K562 (cell line): ENCODE measurements around the gene SLC33A1. TPM values are rescaled to one million over a fixed set of nuclear protein-coding genes. Genes with fewer than 3 reads are reported as not detected.

ENCODE experiments used
- ATAC-seq: fragments of 200-7000 bp; cut with Tn5 transposase; 3 replicates; pipeline ENCODE4 v1.9.1; 2020; ENCODE audit warnings: moderate library complexity
- BruUV-seq: library from RNA; stranded (reverse); fragments of 400-500 nt; replicated peaks from 2 replicates; lab custom pipeline; 2021; lab: Mats Ljungman, UMichigan
- CTCF ChIA-PET: fragments of 300-600 bp; formaldehyde crosslinking; extraction: SDS; loops from one replicate; lab custom pipeline; 2021; ENCODE audit warnings: low intra/inter-chr PET ratio; lab: Yijun Ruan, JAX
- POLR2A ChIA-PET: fragments of 300-600, 350-650 bp; sonication (Branson Sonifier 250); formaldehyde crosslinking; extraction: SDS; loops from one replicate; lab custom pipeline; 2021; ENCODE audit warnings: antibody characterized with exemption, inconsistent platforms; lab: Yijun Ruan, JAX
- DNase-seq, 4 experiments: peaks; one replicate each; pipeline versions ENCODE4 v3.0.0 to v3.0.0-alpha.2; 2011 to 2018; ENCODE audit warnings: low spot score in 3 of 4, mixed read lengths in 3 of 4; ENCODE audit errors: extremely low read depth in 1 of 4
- FAIRE-seq: peaks from 2 replicates; lab custom pipeline; 2011; peaks lifted over from hg19 to GRCh38; lab: Jason Lieb, UNC
- H2AFZ ChIP-seq: 2 replicates; pipeline ENCODE4 v1.6.0; 2011; ENCODE audit warnings: low read depth, low read length, control low read depth, inconsistent platforms
- H3K27ac ChIP-seq: fragments of 200-600 bp; 3 replicates; pipeline ENCODE4 v1.8.0; 2011; ENCODE audit warnings: low read depth, mild to moderate bottlenecking, control low read depth, inconsistent platforms, low read length, moderate library complexity, mixed read lengths; ENCODE audit errors: extremely low read depth
- H3K27me3 ChIP-seq, 2 experiments: fragments of 300-600 bp in 1 of 2; 2 replicates in 1 of 2; 3 replicates in 1 of 2; pipeline versions ENCODE4 v1.6.0 to v1.8.0; 2011; ENCODE audit warnings: inconsistent platforms in 2 of 2, low read length in 2 of 2, mild to moderate bottlenecking in 1 of 2, mixed read lengths in 1 of 2, moderate library complexity in 1 of 2; ENCODE audit not compliant: control insufficient read depth in 2 of 2, insufficient read depth in 2 of 2
- H3K36me3 ChIP-seq: fragments of 300-600 bp; 3 replicates; pipeline ENCODE4 v1.8.0; 2011; ENCODE audit warnings: mild to moderate bottlenecking, low read length, inconsistent platforms; ENCODE audit not compliant: control insufficient read depth, insufficient read depth
- H3K4me1 ChIP-seq, 2 experiments: fragments of 200-600 bp in 1 of 2; replicated peaks in 1 of 2; 2 replicates in 1 of 2; 3 replicates in 1 of 2; pipeline versions ENCODE4 v1.5.1 to v1.8.0; 2011; ENCODE audit warnings: inconsistent platforms in 2 of 2, low read length in 2 of 2, mild to moderate bottlenecking in 1 of 2, mixed read lengths in 1 of 2, moderate library complexity in 1 of 2; ENCODE audit not compliant: control insufficient read depth in 2 of 2, insufficient read depth in 2 of 2
- H3K4me2 ChIP-seq: 2 replicates; pipeline ENCODE4 v1.6.1; 2011; ENCODE audit warnings: low read length, control low read depth, inconsistent platforms, mixed read lengths; ENCODE audit not compliant: insufficient read depth
- H3K4me3 ChIP-seq: fragments of 200-600 bp; sonication (generic), shearing (Covaris generic); 2 replicates; pipeline ENCODE4 v1.5.1; 2016; ENCODE audit warnings: control low read depth, inconsistent platforms
- H3K79me2 ChIP-seq: fragments of 200-600 bp; 3 replicates; pipeline ENCODE4 v1.8.0; 2011; ENCODE audit warnings: low read length, inconsistent platforms; ENCODE audit not compliant: control insufficient read depth, insufficient read depth
- H3K9ac ChIP-seq, 2 experiments: 2 replicates each; pipeline versions ENCODE4 v1.6.0 to v1.6.1; 2011; ENCODE audit warnings: low read depth in 2 of 2, low read length in 2 of 2, control low read depth in 1 of 2, inconsistent platforms in 1 of 2, mild to moderate bottlenecking in 1 of 2, mixed read lengths in 1 of 2; ENCODE audit not compliant: insufficient read depth in 1 of 2
- H3K9me1 ChIP-seq: one replicate; pipeline ENCODE4 v1.6.0; 2011; ENCODE audit warnings: inconsistent platforms, mild to moderate bottlenecking, low read length, moderate library complexity; ENCODE audit not compliant: control insufficient read depth, insufficient read depth
- H3K9me3 ChIP-seq: replicated peaks from 2 replicates; pipeline ENCODE4 v1.5.1; 2011; ENCODE audit warnings: low read depth, low read length, inconsistent platforms; ENCODE audit not compliant: control insufficient read depth, insufficient read depth
- H4K20me1 ChIP-seq: replicated peaks from 2 replicates; pipeline ENCODE4 v1.6.1; 2011; ENCODE audit warnings: low read length, inconsistent platforms, mixed read lengths; ENCODE audit not compliant: control insufficient read depth, insufficient read depth
- BHLHE40 ChIP-seq: IDR thresholded peaks from 2 replicates; pipeline ENCODE4 v1.6.1; 2011; ENCODE audit warnings: low read length, improper control_type of control experiment
- E2F5 ChIP-seq: sonication (generic); formaldehyde crosslinking; IDR thresholded peaks from 2 replicates; pipeline ENCODE4 v1.8.0; 2022; ENCODE audit warnings: mild to moderate bottlenecking, missing genetic modification reagents
- ELF1 ChIP-seq: fragments of 200-800 bp; sonication (Bioruptor generic); IDR thresholded peaks from 2 replicates; pipeline ENCODE4 v1.6.1; 2016; ENCODE audit warnings: missing genetic modification characterization, missing compliant biosample characterization
- FIP1L1 ChIP-seq: fragments of 200-400 bp; formaldehyde crosslinking; IDR thresholded peaks from 2 replicates; pipeline ENCODE4 v1.6.1; 2018; ENCODE audit warnings: mild to moderate bottlenecking, low read depth, low read length; ENCODE audit not compliant: poor library complexity, severe bottlenecking
- KLF10 ChIP-seq: fragments of 250-450 bp; sonication (Bioruptor Pico); IDR thresholded peaks from 2 replicates; pipeline ENCODE4 v1.6.1; 2021; ENCODE audit warnings: matching md5 sums
- MCM2 ChIP-seq: fragments of 450-650 bp; IDR thresholded peaks from 2 replicates; pipeline ENCODE4 v1.6.1; 2017; ENCODE audit warnings: low read depth, mild to moderate bottlenecking
- PHF20 ChIP-seq: fragments of 450-650 bp; IDR thresholded peaks from 2 replicates; pipeline ENCODE4 v1.6.1; 2018; ENCODE audit not compliant: partially characterized antibody
- PYGO2 ChIP-seq: fragments of 450-650 bp; IDR thresholded peaks from 2 replicates; pipeline ENCODE4 v1.6.1; 2016; ENCODE audit warnings: mild to moderate bottlenecking, missing genetic modification characterization, moderate library complexity, missing compliant biosample characterization
- SMARCA5 ChIP-seq: fragments of 450-650 bp; IDR thresholded peaks from 2 replicates; pipeline ENCODE4 v1.6.1; 2016
- TCF7 ChIP-seq: sonication (generic); IDR thresholded peaks from 2 replicates; pipeline ENCODE4 v1.6.1; 2016; ENCODE audit warnings: antibody characterized with exemption, borderline replicate concordance
- ZNF511 ChIP-seq: sonication (generic); formaldehyde crosslinking; IDR thresholded peaks from 2 replicates; pipeline ENCODE4 v1.8.0; 2022; ENCODE audit warnings: mild to moderate bottlenecking, missing genetic modification reagents
- ZNF780A ChIP-seq: fragments of 250-450 bp; sonication (Bioruptor Pico); IDR thresholded peaks from 2 replicates; pipeline ENCODE4 v1.5.0; 2021; ENCODE audit warnings: mild to moderate bottlenecking
- WGBS: fragments of 100-300 bp; shearing (Covaris generic); methylation state at CpG from one replicate; pipeline ENCODE4 v1.1.6; 2016; ENCODE audit warnings: low coverage, mixed read lengths; ENCODE audit not compliant: insufficient coverage; ENCODE audit errors: missing lambda C conversion rate; 5-methylcytosine and 5-hydroxymethylcytosine counted together
- in situ Hi-C: fragments of 300-500 bp; cut with MboI; formaldehyde crosslinking; loops from 4 replicates; pipeline ENCODE4 v1.15.0; 2018; ENCODE audit warnings: inconsistent platforms, mixed read lengths
- intact Hi-C: fragments of 100-400 bp; cut with micrococcal nuclease; formaldehyde crosslinking; loops from 2 replicates; pipeline ENCODE4 v1.14.2; 2022
- polyA plus RNA-seq, 8 experiments: library from polyadenylated mRNA; depleted of rRNA in 4 of 8; stranded (reverse) in 5 of 8; unstranded in 3 of 8; fragments of >200 nt; fragmentation: Nextera tagmentation in 2 of 8; fragmentation: Illumina TruSeq in 1 of 8; extraction: Ambion mirVana in 2 of 8; extraction: Trizol in 1 of 8; gene quantifications; 2 replicates each; pipeline versions ENCODE4 v1.2.1 to v1.2.3, GENCODE V29; 2011 to 2014; ENCODE audit warnings: inconsistent platforms in 1 of 8, missing spikeins in 1 of 8
- total RNA-seq, 7 experiments: library from RNA; depleted of rRNA in 6 of 7; stranded (reverse); fragments of >200 nt in 6 of 7; fragmentation: Illumina TruSeq in 2 of 7; extraction: Trizol in 2 of 7; gene quantifications; 2 replicates each; pipeline versions ENCODE4 v1.2.1 to v1.2.3, GENCODE V29; 2011 to 2021; ENCODE audit warnings: low replicate concordance in 1 of 7

Gene SLC33A1
- total and polyA plus RNA-seq, 9 of the 15 experiments (the other 6 are each of a cell fraction or from before 2014, with no cell fraction given), result 6.2 to 26.8 (median 19.6) TPM

GRCh38 chr3:155895379-155895900 is 41.2 kb upstream of the SLC33A1 start:
- ChIA-PET POLR2A (interaction anchor here (1.0 to 1.2 kb wide), 2 partner anchors 10 to 11 kb away, joined by 3 to 4 read pairs; no protein-coding TSS in a partner anchor), CTCF (no interaction called here)
- Histone ChIP-seq H3K4me1 (peaks cover 7% of the 10 kb centered on the region in 2 experiments; a peak in 3 of 5 replicates), H2AFZ (no peak overlapping the region), H4K20me1 (0 out of 2 replicates have a peak, but pooled peaks cover 3% of the 10 kb centered on the region), H3K79me2 (peaks cover 89% of the 10 kb centered on the region), H3K36me3 (peaks cover 77% of the 10 kb centered on the region), H3K4me3 (no peak overlapping the region), H3K9me1 (no peaks in the 10 kb centered on the region), H3K27ac (no peak overlapping the region), H3K27me3 (no peaks in the 10 kb centered on the region), H3K9ac (no peak overlapping the region), H3K9me3 (no peaks in the 10 kb centered on the region), H3K4me2 (no peak overlapping the region)
- WGBS, result 91% methylated on average over 7 of the region's 7 CpGs
- no peak for DNase-seq
- TF ChIP-seq PHF20, result no peak
- no peak for TF ChIP-seq MCM2
- TF ChIP-seq ELF1, result no peak
- no peak for TF ChIP-seq FIP1L1
- TF ChIP-seq ZNF511 (CRISPR knock-in tag), result no peak
- TF ChIP-seq TCF7, result no peak
- no peak for TF ChIP-seq E2F5
- no peak for TF ChIP-seq PYGO2 (tag)
- TF ChIP-seq KLF10 (CRISPR knock-in tag), result no peak
- TF ChIP-seq BHLHE40, result no peak
- TF ChIP-seq SMARCA5, result no peak
- no peak for TF ChIP-seq ZNF780A
- no peak for FAIRE-seq
- in situ Hi-C loops (no loop called here), intact Hi-C loops (no loop called here)
- BruUV-seq, result no TSS peak
- no peak for ATAC-seq
